GM23338 (cell line): ENCODE results near the gene TCF12. TPM values are rescaled to one million over a fixed set of nuclear protein-coding genes. Genes with fewer than 3 reads are reported as not detected.

Source experiments
- ATAC-seq: fragments of 200-7000 bp; cut with Tn5 transposase; 3 replicates; pipeline ENCODE4 v1.9.1; 2020
- DNase-seq: peaks from one replicate; pipeline ENCODE4 v3.0.0-alpha.2; 2015; ENCODE audit warnings: low spot score
- H2AFZ ChIP-seq: fragments of 200-600 bp; sonication (generic); 2 replicates; pipeline ENCODE4 v1.8.0; 2016; ENCODE audit warnings: antibody characterized with exemption, mild to moderate bottlenecking, moderate library complexity
- H3F3A ChIP-seq: fragments of 200-600 bp; sonication (generic); replicated peaks from 2 replicates; pipeline ENCODE4 v1.8.0; 2017; ENCODE audit warnings: antibody characterized with exemption, mixed run types, low read depth
- H3K27ac ChIP-seq: fragments of 200-600 bp; sonication (generic); 2 replicates; pipeline ENCODE4 v1.6.1; 2016; ENCODE audit warnings: low read depth
- H3K27me3 ChIP-seq: fragments of 200-600 bp; sonication (generic); 2 replicates; pipeline ENCODE4 v1.8.0; 2016; ENCODE audit warnings: mild to moderate bottlenecking, mixed run types, moderate library complexity; ENCODE audit not compliant: insufficient read depth
- H3K36me3 ChIP-seq: fragments of 200-600 bp; sonication (generic); 2 replicates; pipeline ENCODE4 v1.8.0; 2016; ENCODE audit warnings: mild to moderate bottlenecking; ENCODE audit not compliant: insufficient read depth
- H3K4me1 ChIP-seq: fragments of 200-600 bp; sonication (generic); 2 replicates; pipeline ENCODE4 v1.8.0; 2016; ENCODE audit warnings: mild to moderate bottlenecking, moderate library complexity; ENCODE audit not compliant: insufficient read depth
- H3K4me2 ChIP-seq: fragments of 200-600 bp; sonication (generic); 2 replicates; pipeline ENCODE4 v1.7.1; 2017; ENCODE audit warnings: mixed run types
- H3K4me3 ChIP-seq: fragments of 200-600 bp; sonication (generic); 2 replicates; pipeline ENCODE4 v1.6.1; 2016; ENCODE audit warnings: mixed run types
- H3K79me2 ChIP-seq: fragments of 200-600 bp; sonication (generic); replicated peaks from 2 replicates; pipeline ENCODE4 v1.8.0; 2017; ENCODE audit warnings: mild to moderate bottlenecking; ENCODE audit not compliant: insufficient read depth
- H3K9me2 ChIP-seq: fragments of 200-600 bp; sonication (generic); 2 replicates; pipeline ENCODE4 v1.8.0; 2017; ENCODE audit not compliant: insufficient read depth
- H4K20me1 ChIP-seq: fragments of 200-600 bp; sonication (generic); replicated peaks from 2 replicates; pipeline ENCODE4 v1.8.0; 2017; ENCODE audit warnings: mild to moderate bottlenecking; ENCODE audit not compliant: insufficient read depth
- H3K27ac Mint-ChIP-seq: 2 replicates; pipeline ENCODE4 v1.8.0; 2020; ENCODE audit warnings: inconsistent platforms, mild to moderate bottlenecking, moderate library complexity, mixed read lengths
- H3K27me3 Mint-ChIP-seq: 3 replicates; pipeline ENCODE4 v1.8.0; 2022; ENCODE audit warnings: low read depth, mild to moderate bottlenecking, moderate library complexity, mixed read lengths, inconsistent platforms; ENCODE audit not compliant: insufficient read depth, poor library complexity
- H3K36me3 Mint-ChIP-seq: 3 replicates; pipeline ENCODE4 v1.8.0; 2021; ENCODE audit warnings: low read depth, mild to moderate bottlenecking, inconsistent platforms, moderate library complexity, mixed read lengths
- H3K4me1 Mint-ChIP-seq: 3 replicates; pipeline ENCODE4 v1.8.0; 2020; ENCODE audit warnings: mild to moderate bottlenecking, inconsistent platforms, mixed read lengths
- H3K4me3 Mint-ChIP-seq: 3 replicates; pipeline ENCODE4 v1.8.0; 2021; ENCODE audit warnings: moderate library complexity, mild to moderate bottlenecking, inconsistent platforms, mixed read lengths
- H3K9me3 Mint-ChIP-seq: 3 replicates; pipeline ENCODE4 v1.8.0; 2020; ENCODE audit warnings: moderate library complexity, mild to moderate bottlenecking, inconsistent platforms, mixed read lengths
- CREB1 ChIP-seq: fragments of 250-450 bp; sonication (Bioruptor Pico); IDR thresholded peaks from 2 replicates; pipeline ENCODE4 v1.5.0; 2020; ENCODE audit warnings: low read depth, mild to moderate bottlenecking, moderate library complexity
- EZH2 ChIP-seq: fragments of 200-600 bp; sonication (generic); IDR thresholded peaks from one replicate; pipeline ENCODE4 v1.8.0; 2017; ENCODE audit warnings: antibody characterized with exemption, mild to moderate bottlenecking, low read depth; ENCODE audit not compliant: unreplicated experiment
- EZH2phosphoT487 ChIP-seq: fragments of 200-600 bp; sonication (generic); IDR thresholded peaks from one replicate; pipeline ENCODE4 v1.8.1; 2018; ENCODE audit warnings: antibody characterized with exemption; ENCODE audit not compliant: unreplicated experiment
- JUNB ChIP-seq: IDR thresholded peaks from one replicate; pipeline ENCODE4 v1.6.1; 2016; ENCODE audit warnings: antibody characterized with exemption; ENCODE audit not compliant: unreplicated experiment
- NANOG ChIP-seq: IDR thresholded peaks from 2 replicates; pipeline ENCODE4 v1.6.1; 2016; ENCODE audit warnings: antibody characterized with exemption, borderline replicate concordance
- ZNF462 ChIP-seq: fragments of 250-450 bp; sonication (Bioruptor Pico); IDR thresholded peaks from 2 replicates; pipeline ENCODE4 v1.5.0; 2020; ENCODE audit warnings: mild to moderate bottlenecking, moderate library complexity
- polyA plus RNA-seq: library from polyadenylated mRNA; unstranded; fragments of >200 nt; fragmentation: Nextera tagmentation; extraction: Ambion mirVana; gene quantifications from 2 replicates; pipeline ENCODE4 v1.2.1, GENCODE V29; 2016
- total RNA-seq: library from RNA; depleted of rRNA; stranded (reverse); fragments of >200 nt; shearing (Covaris generic); gene quantifications from 2 replicates; pipeline ENCODE4 v1.2.3, GENCODE V29; 2014
- TF ChIP-seq, protein P1 (sequence below): IDR thresholded peaks from 2 replicates; pipeline ENCODE4 v1.6.1; 2016; ENCODE audit warnings: antibody characterized with exemption
- TF ChIP-seq, protein P2 (sequence below), 2 experiments: fragments of 200-600 bp in 1 of 2; sonication (generic) in 1 of 2; conservative IDR thresholded peaks; 2 replicates each; pipeline versions ENCODE4 v1.5.1 to v1.6.1; 2016 to 2017; ENCODE audit warnings: antibody characterized with exemption in 2 of 2, low read depth in 2 of 2, mild to moderate bottlenecking in 2 of 2, moderate library complexity in 1 of 2

The TCF12 gene
- total and polyA plus RNA-seq, 2 experiments from 2014 or later: 27.6 to 104 TPM

GRCh38 chr15:57322602-57323250, 404.3 kb downstream of the TCF12 start:
- no peaks in the 10 kb centered on the region for H3K27me3 ChIP-seq
- ATAC-seq (no peak), DNase-seq (no peak)
- Mint-ChIP-seq H3K4me1 (peaks cover 38% of the 10 kb centered on the region), H3K27me3 (peaks cover 11% of the 10 kb centered on the region), H3K4me3 (no peak overlapping the region; the same call in 2 of the 3 replicates), H3K36me3 (no peaks in the 10 kb centered on the region; the same call in 2 of the 3 replicates), H3K9me3 (no peaks in the 10 kb centered on the region), H3K27ac (no peak overlapping the region)
- peaks cover 21% of the 10 kb centered on the region; the same call in 1 of the 2 replicates for H3F3A ChIP-seq
- no peak overlapping the region for H3K4me2 ChIP-seq
- no peaks in the 10 kb centered on the region for H3K79me2 ChIP-seq
- no peak overlapping the region; the same call in 1 of the 2 replicates for H2AFZ ChIP-seq
- no peaks in the 10 kb centered on the region for H4K20me1 ChIP-seq
- no peak overlapping the region for H3K27ac ChIP-seq
- no peaks in the 10 kb centered on the region for H3K36me3 ChIP-seq
- H3K4me1 ChIP-seq: peaks cover 11% of the 10 kb centered on the region
- H3K9me2 ChIP-seq: no peaks in the 10 kb centered on the region; the same call in 1 of the 2 replicates
- no peak overlapping the region for H3K4me3 ChIP-seq
- no peak for TF ChIP-seq EZH2phosphoT487
- TF ChIP-seq, protein P1, sequence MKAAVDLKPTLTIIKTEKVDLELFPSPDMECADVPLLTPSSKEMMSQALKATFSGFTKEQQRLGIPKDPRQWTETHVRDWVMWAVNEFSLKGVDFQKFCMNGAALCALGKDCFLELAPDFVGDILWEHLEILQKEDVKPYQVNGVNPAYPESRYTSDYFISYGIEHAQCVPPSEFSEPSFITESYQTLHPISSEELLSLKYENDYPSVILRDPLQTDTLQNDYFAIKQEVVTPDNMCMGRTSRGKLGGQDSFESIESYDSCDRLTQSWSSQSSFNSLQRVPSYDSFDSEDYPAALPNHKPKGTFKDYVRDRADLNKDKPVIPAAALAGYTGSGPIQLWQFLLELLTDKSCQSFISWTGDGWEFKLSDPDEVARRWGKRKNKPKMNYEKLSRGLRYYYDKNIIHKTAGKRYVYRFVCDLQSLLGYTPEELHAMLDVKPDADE: no peak
- TF ChIP-seq CREB1 (CRISPR knock-in tag): no peak
- TF ChIP-seq ZNF462 (CRISPR knock-in tag): no peak
- no peak for TF ChIP-seq NANOG
- no peak for TF ChIP-seq EZH2
- TF ChIP-seq, protein P2, sequence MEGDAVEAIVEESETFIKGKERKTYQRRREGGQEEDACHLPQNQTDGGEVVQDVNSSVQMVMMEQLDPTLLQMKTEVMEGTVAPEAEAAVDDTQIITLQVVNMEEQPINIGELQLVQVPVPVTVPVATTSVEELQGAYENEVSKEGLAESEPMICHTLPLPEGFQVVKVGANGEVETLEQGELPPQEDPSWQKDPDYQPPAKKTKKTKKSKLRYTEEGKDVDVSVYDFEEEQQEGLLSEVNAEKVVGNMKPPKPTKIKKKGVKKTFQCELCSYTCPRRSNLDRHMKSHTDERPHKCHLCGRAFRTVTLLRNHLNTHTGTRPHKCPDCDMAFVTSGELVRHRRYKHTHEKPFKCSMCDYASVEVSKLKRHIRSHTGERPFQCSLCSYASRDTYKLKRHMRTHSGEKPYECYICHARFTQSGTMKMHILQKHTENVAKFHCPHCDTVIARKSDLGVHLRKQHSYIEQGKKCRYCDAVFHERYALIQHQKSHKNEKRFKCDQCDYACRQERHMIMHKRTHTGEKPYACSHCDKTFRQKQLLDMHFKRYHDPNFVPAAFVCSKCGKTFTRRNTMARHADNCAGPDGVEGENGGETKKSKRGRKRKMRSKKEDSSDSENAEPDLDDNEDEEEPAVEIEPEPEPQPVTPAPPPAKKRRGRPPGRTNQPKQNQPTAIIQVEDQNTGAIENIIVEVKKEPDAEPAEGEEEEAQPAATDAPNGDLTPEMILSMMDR (conservative IDR thresholded peaks at IDR 0.05; ENCODE audit: low read depth in 2 of 2): no peak
- no peak for TF ChIP-seq JUNB
